Cortex of kidney (tissue), 1 donor: Measurements from ENCODE around the gene IL18BP.

Experiments
- DNase-seq: peaks from one replicate; lab custom pipeline; 2025; lab: John Stamatoyannopoulos, UW

The IL18BP gene

DNA sequence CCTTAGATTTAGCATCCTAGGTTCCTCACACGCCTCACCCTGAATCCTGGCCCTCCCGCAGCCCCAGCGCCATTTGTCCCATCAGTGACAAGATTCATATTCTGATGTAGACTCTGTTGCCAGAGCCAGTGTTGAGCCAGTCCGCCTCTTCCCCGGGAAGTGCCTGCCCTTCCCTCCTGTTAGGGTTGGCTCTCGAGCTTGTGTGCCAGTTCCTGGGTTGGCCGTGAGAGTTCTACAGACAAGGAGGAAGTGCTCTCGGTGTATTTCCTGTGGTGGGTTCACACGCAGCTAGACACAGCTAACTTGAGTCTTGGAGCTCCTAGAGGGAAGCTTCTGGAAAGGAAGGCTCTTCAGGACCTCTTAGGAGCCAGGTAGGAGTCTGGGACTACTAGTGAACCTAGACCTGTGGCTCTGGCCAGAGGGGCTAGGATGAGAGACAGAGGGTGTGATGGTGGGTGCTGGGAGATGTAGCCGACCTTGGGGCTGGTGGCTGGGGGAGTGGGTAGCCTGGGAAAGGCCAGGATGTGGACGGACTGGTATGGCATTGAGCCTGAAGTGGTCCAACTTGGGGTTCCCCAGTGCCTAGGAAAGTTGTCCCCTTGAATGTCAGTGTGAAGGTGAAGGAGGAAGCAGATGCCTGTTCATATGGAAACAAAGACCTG is at the start of gene IL18BP:
IL18BP (plus strand) TSS at position 261 of the 662 bp plus-strand sequence. CDS start 1,076 bp downstream, outside the sequence.
- DNase-seq, result no peak

DNA sequence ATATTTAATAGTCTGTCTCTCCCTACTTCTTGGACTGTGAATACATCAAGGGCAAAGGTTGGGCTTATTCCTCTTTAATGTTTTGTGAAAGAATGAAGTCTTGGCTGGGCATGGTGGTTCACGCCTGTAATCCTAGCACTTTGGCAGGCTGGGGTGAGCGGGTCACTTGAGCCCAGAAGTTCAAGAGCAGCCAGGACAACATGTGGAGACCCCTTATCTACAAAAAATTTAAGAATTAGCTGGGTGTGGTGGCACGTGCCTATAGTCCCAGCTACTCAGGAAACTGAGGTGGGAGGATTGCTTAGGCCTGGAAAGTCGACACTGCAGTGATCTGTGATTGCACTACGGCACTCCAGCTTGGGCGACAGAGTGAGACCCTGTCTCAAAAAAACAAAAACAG is 49.7 kb upstream of the IL18BP start:
- no peak for DNase-seq

DNA sequence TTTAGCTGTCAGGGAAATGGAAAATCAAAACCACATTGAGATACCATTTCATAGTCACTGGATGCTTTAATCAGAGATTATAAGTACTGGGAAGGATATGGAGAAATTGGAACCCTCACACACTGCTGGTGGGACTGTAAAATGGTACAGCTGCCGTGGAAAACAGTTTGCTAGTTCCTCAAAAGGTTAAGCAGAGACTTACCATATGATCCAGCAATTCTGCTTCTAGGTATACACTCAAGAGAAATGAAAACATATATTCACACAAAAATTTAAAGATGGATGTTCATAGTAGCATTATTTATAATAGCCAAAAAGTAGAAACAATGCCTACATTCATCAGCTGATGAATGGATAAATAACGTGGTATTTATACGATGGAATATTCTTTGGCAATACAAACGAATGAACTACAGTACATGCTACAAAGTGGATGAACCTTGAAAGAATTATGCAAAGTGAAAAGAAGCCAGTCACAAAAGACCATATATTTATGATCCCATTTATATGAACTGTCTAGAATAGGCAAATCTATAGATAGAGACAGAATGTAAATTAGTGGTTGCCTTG is 46.9 kb upstream of the IL18BP start:
- no peak for DNase-seq

DNA sequence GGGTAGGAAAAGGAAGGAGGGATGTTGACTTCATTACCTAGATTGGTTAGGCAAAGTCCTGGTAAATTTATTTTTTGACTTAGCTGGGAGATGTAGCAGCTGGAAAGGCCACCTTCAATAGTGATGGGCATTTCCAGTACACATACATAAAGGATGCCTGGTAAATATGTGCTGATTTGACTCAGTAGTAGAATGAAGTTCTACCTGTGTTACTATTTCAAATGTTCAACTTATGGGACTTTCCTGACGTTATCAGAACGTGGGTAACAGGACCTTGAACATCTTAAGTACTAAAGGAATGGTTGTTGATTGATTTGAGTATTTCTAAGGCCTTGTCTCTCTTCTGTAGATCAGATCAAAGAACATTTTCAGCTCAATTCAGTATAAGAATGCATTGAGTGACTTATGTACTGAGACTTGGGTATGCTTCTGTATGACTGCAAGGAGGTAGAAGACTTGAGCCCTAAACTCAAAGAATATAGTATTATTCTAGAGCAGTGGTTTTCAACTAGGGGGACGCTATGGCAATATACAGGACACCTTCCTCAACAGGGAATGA is 42.7 kb upstream of the IL18BP start:
- DNase-seq, result no peak

DNA sequence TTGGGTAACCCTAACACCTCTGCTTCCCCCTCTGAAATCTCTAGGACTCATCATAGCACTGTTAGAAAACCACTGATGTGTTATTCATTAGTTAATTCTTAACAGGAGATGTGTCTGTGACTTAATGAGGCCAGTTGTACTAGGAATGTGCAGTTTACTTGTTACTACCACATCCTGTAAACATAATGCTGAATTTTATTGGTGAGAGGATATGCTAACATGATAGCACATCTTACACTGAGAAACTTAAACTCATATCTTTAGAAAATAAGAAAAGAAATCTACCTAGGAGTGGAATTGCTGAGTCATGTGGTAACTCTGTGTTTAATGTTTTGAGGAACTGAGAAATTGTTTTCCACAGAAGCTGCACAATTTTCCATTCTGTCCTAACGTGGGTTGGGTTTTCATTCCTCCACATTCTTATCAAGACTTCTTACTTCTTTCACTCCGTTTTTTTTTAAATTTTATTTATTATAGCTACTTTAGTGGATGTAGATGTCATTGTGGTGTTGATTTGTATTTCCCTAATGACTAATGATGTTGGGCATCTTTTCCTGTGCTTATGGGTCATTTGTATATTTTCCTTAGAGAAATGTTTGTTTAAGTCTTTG is 36.2 kb upstream of the IL18BP start:
- DNase-seq, result no peak

DNA sequence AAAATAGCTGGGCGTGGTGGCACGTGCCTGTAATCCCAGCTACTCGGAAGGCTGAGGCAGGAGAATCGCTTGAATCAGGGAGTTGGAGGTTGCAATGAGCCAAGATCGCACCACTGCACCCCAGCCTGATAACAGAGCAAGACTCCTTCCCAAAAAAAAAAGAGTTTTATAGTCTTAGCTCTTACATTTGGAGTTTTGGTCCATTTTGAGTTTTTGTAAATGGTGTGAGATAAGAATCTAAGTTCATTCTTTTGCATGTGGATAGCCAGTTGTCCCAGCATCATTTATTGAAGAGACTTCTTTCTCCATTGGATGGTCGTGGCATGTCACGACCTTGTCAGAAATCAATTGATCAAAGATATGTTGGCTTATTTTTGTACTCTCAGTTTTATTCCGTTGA is 35.2 kb upstream of the IL18BP start:
- no peak for DNase-seq

DNA sequence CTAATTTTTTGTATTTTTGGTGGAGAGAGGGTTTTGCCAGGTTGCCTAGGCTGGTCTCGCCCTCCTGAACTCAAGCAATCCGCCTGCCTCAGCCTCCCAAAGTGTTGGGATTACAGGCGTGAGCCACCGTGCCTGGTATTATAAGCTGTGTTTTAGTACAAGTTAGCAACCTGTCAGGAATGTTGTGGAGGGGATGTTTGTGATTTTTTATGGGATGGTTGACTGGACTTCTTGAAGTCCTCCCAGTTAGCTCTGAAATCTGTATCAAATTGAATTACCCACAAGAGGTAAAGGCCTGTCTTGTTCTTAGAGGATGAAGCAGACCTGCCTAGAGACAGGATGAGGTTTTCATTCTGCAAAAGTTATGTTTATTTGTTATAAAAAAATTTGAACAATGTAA is 34.1 kb upstream of the IL18BP start:
- DNase-seq, result no peak

DNA sequence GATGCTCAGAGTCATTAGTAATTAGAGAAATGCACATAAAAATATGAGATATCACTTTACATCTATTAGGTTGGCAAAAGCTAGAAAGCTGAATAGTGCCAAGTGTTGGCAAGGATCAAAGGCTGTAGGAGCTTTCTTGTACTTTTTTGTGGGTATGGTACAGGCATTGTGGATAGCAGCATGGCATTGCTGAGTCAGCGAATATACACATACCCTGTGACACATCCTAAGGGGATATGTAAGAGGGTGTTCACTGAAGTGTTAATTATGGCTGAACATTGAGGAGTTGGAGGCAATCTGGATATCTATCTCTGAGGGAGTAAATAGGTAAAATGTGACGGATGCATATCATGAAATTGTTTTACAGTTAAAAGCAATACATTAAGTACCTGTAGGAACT is 27.0 kb upstream of the IL18BP start:
- no peak for DNase-seq

DNA sequence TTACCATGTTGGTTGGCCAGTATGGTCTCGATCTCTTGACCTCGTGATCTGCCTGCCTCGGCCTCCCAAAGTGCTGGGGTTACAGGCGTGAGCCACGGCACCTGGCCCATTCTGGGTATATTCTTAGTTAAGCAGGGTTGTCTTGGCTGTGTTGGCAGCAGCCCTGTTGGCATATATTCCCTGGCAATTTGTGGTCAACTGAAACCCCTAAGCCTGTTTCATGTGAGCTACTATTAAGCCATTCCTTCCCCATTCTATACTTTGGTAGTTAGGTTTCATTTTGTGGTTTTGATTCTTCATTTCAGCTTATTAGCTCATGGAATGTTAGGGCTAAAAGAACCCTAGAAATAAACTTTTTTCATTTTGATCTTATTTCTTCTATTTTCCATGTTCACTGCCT is 22.2 kb upstream of the IL18BP start:
- no peak for DNase-seq

DNA sequence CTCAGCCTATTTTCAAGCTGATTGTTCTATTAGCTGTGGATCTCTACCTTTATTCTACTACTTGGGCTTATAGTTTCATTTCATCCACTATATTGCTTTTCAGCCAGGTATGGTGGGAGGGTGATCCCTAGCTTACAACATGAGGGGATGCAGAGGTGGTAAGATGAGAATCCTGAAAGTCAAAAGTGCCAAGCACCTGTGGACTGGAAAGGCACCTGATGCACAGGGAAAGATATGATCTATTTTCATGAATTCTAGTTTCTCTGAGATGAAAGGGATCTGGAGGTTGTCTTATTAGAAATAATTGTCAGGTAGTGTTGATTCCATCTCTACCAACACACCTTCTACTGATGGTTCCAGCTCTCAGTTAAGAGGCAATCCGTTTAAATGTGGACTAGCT is 21.6 kb upstream of the IL18BP start:
- no peak for DNase-seq

DNA sequence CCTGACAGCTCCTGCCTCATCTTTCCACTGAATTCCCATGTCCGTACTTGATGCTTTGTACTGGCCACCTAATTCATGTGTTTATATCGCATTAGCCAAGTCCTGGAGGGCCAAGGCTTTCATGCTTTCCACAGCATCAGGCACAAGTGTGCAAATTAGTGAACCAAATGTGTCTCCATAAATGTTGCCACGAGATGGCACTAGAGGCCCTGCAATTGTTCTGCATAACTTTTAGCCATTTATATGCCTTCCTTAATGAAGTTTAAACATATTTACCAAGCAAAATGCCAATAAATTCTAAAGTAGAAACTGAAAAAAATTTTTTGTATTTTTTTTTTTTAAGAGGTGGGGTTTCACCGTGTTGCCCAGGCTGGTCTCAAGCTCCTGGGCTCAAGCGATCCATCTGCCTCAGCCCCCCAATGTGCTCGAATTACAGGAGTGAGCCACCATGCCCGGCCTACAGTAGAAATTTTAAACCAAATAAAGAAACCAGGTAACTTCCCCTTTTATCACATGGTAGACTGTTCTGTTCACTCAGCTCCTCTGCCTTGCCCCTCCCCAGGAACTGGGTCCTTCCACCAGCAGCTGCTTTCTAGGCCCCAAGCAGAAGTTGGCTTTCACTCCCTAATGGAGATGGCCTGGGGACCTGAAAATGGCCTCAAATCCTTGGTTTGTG is 20.8 kb upstream of the IL18BP start:
- DNase-seq, result no peak

DNA sequence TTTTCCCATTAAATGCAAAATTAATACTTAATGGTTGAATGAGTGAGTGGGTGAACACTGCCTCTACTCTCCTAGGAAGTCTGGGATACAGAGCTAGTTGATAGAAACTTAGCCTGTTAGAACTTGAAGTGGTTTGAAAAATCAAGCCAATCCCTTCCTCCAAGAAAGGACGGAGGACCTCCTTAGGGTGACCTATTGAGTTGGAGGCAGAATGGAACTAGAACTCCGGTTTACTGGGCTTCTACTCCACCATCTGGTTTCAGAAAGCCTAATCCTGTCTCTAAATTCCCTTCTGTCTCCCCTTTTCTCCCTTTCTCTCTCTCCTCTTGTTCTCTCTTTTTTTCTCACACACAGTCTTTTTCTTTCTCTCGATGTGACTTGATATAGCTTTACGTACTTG is 19.6 kb upstream of the IL18BP start:
- DNase-seq, result no peak

DNA sequence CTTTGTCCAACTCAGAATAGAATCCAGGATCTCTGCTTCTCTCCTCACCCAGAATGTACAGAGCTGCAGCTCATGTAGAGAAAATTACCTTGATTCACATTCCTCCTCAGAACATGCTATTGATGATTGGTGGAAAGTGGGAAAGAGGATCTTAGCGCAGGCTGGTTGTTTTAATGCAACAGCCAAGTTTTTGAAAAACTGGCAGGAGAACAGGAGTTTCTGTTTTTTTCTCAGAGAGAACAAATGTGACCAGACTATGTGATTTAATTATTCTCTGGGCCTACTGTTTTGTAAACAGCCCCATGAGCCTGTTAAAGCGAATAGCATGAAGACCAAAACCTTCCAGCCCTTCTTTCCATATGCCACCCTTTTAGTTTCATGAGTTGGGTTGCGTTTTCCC is 19.1 kb upstream of the IL18BP start:
- no peak for DNase-seq

DNA sequence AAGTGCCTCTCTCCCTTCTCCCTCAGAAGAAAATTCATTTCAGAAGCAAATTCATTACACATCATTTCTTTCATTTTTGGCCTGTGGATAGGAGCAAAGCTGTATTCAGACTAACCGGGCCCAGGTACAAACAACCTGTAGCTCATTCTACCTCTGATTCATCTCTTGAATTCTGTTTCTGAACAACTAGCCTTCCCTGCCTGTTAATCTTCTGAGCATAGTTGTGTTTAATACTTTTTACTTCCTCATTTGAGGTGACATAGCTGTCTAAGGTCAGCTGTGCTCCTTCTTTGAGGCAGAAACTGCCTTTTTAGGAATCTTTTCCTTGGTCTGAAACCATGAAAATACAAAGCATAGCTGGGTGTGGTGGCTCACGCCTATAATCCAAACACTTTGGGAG is 12.6 kb upstream of the IL18BP start:
- DNase-seq, result no peak

DNA sequence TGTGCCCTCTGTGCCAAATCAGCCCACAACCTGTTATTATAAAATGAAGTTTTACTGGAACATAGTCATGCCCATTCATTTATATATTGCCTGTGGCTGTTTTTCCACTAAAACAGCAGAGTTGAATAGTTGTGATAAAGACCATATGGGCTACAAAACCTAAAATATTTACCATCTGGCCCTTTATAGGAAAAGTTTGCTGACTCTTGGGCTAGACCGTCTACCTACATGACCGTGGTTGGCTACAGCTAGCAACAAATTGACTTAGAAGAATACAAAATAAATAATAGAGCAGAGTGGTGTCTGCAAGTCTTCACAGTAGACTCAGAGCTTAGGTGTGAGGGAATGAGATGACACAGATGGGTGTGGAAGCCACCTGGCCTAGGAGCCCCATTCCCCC is 11.2 kb upstream of the IL18BP start:
- DNase-seq, result no peak

DNA sequence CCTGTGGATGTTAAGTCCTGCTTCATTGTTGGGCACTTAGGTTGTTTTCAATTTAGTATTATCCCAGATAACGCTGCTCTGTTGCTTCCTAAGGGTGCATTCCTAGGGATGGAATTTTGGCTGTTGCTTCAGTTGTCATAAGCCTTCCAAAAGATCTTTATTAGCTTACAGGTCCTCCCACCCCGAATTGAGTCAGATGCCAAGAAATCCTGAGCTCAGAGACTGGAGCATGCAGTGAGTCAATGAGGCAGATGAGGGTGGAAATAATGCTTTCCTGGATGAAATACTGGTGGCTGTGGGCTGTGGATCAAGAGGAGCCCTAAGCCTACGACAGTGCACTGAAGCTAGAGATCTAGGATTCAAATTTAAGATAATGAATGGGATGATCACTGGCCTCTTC is 10.7 kb upstream of the IL18BP start:
- DNase-seq, result no peak

DNA sequence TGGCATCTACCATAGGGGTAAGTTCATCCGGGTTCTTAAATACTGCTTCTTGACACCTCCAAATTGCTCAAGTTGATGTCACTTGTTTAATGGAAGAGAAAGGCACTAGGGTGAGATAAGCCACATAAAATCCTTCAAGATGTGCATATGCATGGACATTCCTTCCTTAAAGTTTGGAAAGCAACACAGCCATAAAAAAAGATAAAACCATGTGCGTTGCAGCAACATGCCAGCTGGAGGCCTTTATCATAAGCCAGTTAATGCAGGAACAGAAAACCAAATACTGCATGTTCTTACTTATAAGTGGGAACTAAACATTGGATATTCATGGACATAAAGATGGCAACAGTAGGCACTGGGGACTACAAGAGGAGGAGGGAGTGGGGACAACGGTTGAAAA is 8.0 kb upstream of the IL18BP start:
- DNase-seq, result no peak

DNA sequence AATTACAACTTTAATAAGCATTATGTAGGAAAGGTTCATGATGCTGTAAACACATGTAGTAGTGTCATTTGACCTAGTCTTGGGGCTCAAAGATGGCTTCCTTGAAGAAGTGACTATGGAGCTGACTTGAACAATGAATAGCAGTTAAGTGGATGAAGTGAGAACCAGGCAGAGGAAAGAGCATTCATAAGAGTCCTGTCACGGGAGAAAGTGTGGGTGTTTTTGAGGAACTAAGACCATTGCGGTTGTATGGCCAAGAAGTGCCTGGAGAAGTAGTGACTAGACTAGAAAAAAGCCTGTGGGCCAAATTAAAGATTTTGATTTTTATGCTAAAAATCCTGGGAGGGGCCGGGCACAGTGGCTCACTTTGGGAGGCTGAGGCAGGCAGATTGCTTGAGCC is 7.2 kb upstream of the IL18BP start:
- no peak for DNase-seq

DNA sequence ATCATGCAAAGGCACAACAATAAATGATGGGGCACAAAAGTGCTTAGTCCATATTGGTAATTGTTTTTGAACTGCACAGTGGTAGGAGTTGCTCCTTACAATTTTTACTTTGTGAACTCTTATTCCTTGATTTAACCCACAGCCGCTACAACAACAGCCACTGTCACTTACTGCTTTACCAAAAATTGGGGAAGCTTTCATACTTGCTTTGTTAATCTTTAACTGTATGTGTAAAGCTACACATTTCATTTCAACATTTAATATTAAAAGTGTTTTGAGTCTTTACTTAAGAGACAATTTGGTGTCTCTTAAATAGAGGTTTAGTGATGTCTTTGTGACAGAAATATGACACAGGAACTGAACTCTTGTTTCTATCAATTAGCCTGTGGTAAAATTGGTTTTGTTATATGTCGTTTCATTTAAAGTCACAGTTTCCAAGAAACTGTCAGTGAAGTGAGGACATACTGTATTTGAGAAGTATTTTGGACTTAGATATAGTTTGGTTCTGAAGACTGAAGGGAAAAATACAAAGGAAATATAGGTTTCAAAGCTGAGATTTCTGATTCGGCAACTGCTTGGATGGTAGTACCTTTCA is 6.5 kb upstream of the IL18BP start:
- DNase-seq, result no peak

DNA sequence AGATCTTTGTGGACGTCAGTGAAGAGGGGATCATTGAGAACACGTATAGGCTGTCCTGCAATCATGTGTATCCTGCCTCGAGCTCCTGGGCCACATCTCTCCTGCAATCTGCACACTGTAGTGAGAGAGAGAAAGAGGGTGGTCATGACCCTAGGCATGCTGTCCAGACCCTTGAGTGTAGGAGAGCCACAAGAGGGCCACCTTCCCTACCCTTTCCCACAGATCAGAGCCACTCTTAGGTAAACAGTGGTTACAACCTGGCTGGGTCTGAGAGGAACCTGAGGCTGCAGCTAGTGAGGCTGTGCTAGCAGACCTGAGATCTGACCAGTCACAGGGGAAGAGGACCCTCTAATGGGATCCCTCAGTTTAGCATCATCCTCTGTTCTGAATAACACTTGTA is 3.9 kb upstream of the IL18BP start:
- DNase-seq, result no peak

DNA sequence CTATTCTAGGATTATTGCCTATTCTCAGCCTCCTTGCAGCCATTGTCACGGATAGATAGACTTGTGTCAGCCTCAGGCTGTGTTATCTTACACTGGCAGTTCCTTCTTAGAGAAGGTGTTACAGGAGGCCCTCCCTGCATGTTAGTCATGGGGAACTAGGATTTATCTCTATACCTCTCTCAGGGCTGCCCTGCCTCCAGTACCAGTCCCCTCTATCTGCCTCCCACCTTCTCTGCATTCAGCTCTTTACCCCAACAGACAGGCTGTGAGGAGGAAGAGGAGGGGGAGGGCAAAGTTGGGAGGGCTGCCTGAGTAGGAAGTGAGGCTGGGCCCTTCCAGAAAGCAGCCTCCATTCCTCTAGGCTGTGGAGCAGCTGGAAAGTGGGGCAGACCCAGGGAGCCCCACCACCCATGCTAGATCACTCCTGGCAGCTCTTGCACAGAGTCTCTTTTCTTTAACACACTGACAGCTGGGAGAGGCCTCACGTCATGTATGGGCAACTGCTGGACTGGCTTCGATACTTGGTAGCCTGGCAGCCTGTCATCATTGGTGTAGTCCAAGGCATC is 2.9 kb upstream of the IL18BP start:
- DNase-seq, result no peak

DNA sequence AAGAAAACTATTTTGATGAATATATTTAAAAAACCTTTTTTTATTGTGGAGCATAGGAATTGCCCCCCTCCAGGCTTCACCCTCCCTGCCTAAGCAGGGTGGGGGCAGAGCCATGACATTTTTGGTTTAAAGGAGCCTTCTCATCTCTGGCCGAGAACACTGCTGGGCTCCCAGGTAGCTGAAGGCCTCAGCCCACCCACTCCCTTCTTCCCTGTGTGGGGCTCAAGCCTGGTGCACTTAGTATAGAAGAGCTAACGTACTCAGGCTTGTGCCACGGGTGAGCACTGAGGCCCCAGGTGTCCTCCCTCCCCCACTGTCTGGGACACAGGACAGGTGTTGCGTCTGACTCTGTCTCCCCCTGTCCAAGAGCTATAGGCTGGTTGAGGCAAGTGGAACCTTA is 2.2 kb upstream of the IL18BP start:
- DNase-seq, result no peak
